Liver (tissue), 9 donors: ENCODE data around the gene CAPSL. TPM values are rescaled to one million over a fixed set of nuclear protein-coding genes. Genes with fewer than 3 reads are reported as not detected.

ENCODE experiments used
- DNase-seq: peaks from one replicate; pipeline ENCODE4 v3.0.0-alpha.2; 2017; ENCODE audit warnings: low spot score
- H3K27ac ChIP-seq, 2 donors: one replicate each; pipeline ENCODE4 v1.7.0; 2013; ENCODE audit warnings: inconsistent platforms in 2 of 2, low read length in 2 of 2, control low read depth in 1 of 2, low read depth in 1 of 2, mild to moderate bottlenecking in 1 of 2
- H3K27me3 ChIP-seq, 4 donors: one replicate each; pipeline versions ENCODE4 v1.6.1 to v1.7.0; 2013; ENCODE audit warnings: low read length in 3 of 4, inconsistent platforms in 1 of 4, mild to moderate bottlenecking in 1 of 4, moderate library complexity in 1 of 4; ENCODE audit not compliant: control insufficient read depth in 4 of 4, insufficient read depth in 4 of 4
- H3K36me3 ChIP-seq, 4 donors: one replicate each; pipeline versions ENCODE4 v1.6.1 to v1.7.0; 2013; ENCODE audit warnings: low read length in 3 of 4, mild to moderate bottlenecking in 3 of 4, low read depth in 1 of 4, moderate library complexity in 1 of 4; ENCODE audit not compliant: control insufficient read depth in 4 of 4, insufficient read depth in 3 of 4
- H3K4me1 ChIP-seq, 4 donors: one replicate each; pipeline versions ENCODE4 v1.6.1 to v1.7.0; 2013; ENCODE audit warnings: low read length in 3 of 4, mild to moderate bottlenecking in 3 of 4, moderate library complexity in 1 of 4; ENCODE audit not compliant: control insufficient read depth in 4 of 4, insufficient read depth in 4 of 4
- H3K4me3 ChIP-seq, 3 donors: one replicate each; pipeline versions ENCODE4 v1.6.1 to v1.7.0; 2013; ENCODE audit warnings: low read length in 3 of 3, control low read depth in 1 of 3, low read depth in 1 of 3, mild to moderate bottlenecking in 1 of 3
- H3K9ac ChIP-seq, 2 donors: one replicate each; pipeline ENCODE4 v1.7.0; 2013; ENCODE audit warnings: low read length in 2 of 2, mild to moderate bottlenecking in 2 of 2, moderate library complexity in 2 of 2, control low read depth in 1 of 2, low read depth in 1 of 2
- H3K9me3 ChIP-seq, 4 donors: one replicate each; pipeline versions ENCODE4 v1.6.1 to v1.7.0; 2013; ENCODE audit warnings: low read length in 3 of 4; ENCODE audit not compliant: control insufficient read depth in 4 of 4
- ATF3 ChIP-seq: IDR thresholded peaks from 2 replicates; pipeline ENCODE4 v1.6.1; 2016; ENCODE audit warnings: antibody characterized with exemption
- CTCF ChIP-seq: fragments of 150-350 bp; IDR thresholded peaks from 2 replicates; pipeline ENCODE4 v1.5.1; 2017; ENCODE audit warnings: improper control_type of control experiment, low read depth, low read length; ENCODE audit not compliant: missing input control
- EGR1 ChIP-seq, 2 donors: IDR thresholded peaks; 2 replicates each; pipeline ENCODE4 v1.6.1; 2016 to 2018; ENCODE audit warnings: antibody characterized with exemption in 2 of 2, low read depth in 2 of 2
- FOXA1 ChIP-seq: IDR thresholded peaks from 2 replicates; pipeline ENCODE4 v1.6.1; 2016; ENCODE audit warnings: antibody characterized with exemption
- FOXA2 ChIP-seq: IDR thresholded peaks from 2 replicates; pipeline ENCODE4 v1.6.1; 2016; ENCODE audit warnings: antibody characterized with exemption
- GABPA ChIP-seq, 2 donors: IDR thresholded peaks in 1 of 2; conservative IDR thresholded peaks in 1 of 2; 2 replicates each; pipeline ENCODE4 v1.6.1; 2016; ENCODE audit warnings: antibody characterized with exemption in 2 of 2, mild to moderate bottlenecking in 1 of 2, moderate library complexity in 1 of 2
- HNF4A ChIP-seq, 2 donors: conservative IDR thresholded peaks; 2 replicates each; pipeline ENCODE4 v1.6.1; 2016; ENCODE audit warnings: antibody characterized with exemption in 2 of 2, mild to moderate bottlenecking in 2 of 2
- HNF4G ChIP-seq: IDR thresholded peaks from 2 replicates; pipeline ENCODE4 v1.6.1; 2016; ENCODE audit warnings: antibody characterized with exemption
- JUND ChIP-seq, 2 donors: IDR thresholded peaks; 2 replicates each; pipeline ENCODE4 v1.6.1; 2016; ENCODE audit warnings: antibody characterized with exemption in 2 of 2
- MAX ChIP-seq: IDR thresholded peaks from 2 replicates; pipeline ENCODE4 v1.6.1; 2016; ENCODE audit warnings: antibody characterized with exemption
- NR2F2 ChIP-seq: IDR thresholded peaks from 2 replicates; pipeline ENCODE4 v1.6.1; 2016; ENCODE audit warnings: antibody characterized with exemption
- RAD21 ChIP-seq, 2 donors: IDR thresholded peaks; 2 replicates each; pipeline ENCODE4 v1.6.1; 2016; ENCODE audit warnings: antibody characterized with exemption in 2 of 2, mild to moderate bottlenecking in 2 of 2
- REST ChIP-seq: IDR thresholded peaks from 2 replicates; pipeline ENCODE4 v1.6.1; 2016; ENCODE audit warnings: antibody characterized with exemption, mild to moderate bottlenecking
- RXRA ChIP-seq, 2 donors: IDR thresholded peaks; 2 replicates each; pipeline ENCODE4 v1.6.1; 2017 to 2018; ENCODE audit warnings: antibody characterized with exemption in 2 of 2, mild to moderate bottlenecking in 1 of 2
- SP1 ChIP-seq: IDR thresholded peaks from 2 replicates; pipeline ENCODE4 v1.6.1; 2018; ENCODE audit warnings: antibody characterized with exemption, mild to moderate bottlenecking
- TAF1 ChIP-seq: conservative IDR thresholded peaks from 2 replicates; pipeline ENCODE4 v1.6.1; 2016; ENCODE audit warnings: antibody characterized with exemption, mild to moderate bottlenecking
- YY1 ChIP-seq: IDR thresholded peaks from 2 replicates; pipeline ENCODE4 v1.6.1; 2016; ENCODE audit warnings: antibody characterized with exemption, mild to moderate bottlenecking
- ZBTB33 ChIP-seq: IDR thresholded peaks from 2 replicates; pipeline ENCODE4 v1.6.1; 2016; ENCODE audit warnings: antibody characterized with exemption
- WGBS: extraction: QIAGEN DNeasy Blood & Tissue Kit; methylation state at CpG from one replicate; pipeline ENCODE4 v1.1.7; 2013; 5-methylcytosine and 5-hydroxymethylcytosine counted together
- polyA plus RNA-seq, 2 donors: library from polyadenylated mRNA; stranded (reverse) in 1 of 2; unstranded in 1 of 2; fragments of 200-250 nt in 1 of 2; fragments of >200 nt in 1 of 2; fragmentation: Nextera tagmentation in 1 of 2; extraction: Ambion mirVana in 1 of 2; gene quantifications; one replicate each; pipeline versions ENCODE4 v1.2.1 to v1.2.3, GENCODE V29; 2013 to 2015
- total RNA-seq, 2 donors: library from RNA; depleted of rRNA; stranded (reverse); fragments of >200 nt; gene quantifications; one replicate each; pipeline ENCODE4 v1.2.3, GENCODE V29; 2014
- donor health status: healthy.
- donor health status: healthy.
- donor health status: healthy.
- donor health status: healthy.
- donor health status: healthy.

The CAPSL gene
- total and polyA plus RNA-seq, 4 donors: 0.37 TPM; not detected in 3

- H3K4me3 ChIP-seq: no peak overlapping the region
- H3K9me3 ChIP-seq: no peaks in the 10 kb centered on the region
- H3K27me3 ChIP-seq: no peaks in the 10 kb centered on the region
- WGBS: 70% methylated on average over 7 of the region's 7 CpGs
- H3K4me1 ChIP-seq: peaks cover 0 to 5% (median 0%) of the 10 kb centered on the region in 4 donors
- H3K9ac ChIP-seq: no peak overlapping the region
- H3K36me3 ChIP-seq: peaks cover 2 to 14% (median 11%) of the 10 kb centered on the region in 4 donors
- TF ChIP-seq FOXA1 (no peak), EGR1 (IDR thresholded peaks at IDR 0.05; ENCODE audit: low read depth in 2 of 2) (no peak), ATF3 (no peak), YY1 (no peak), GABPA (IDR thresholded peaks at IDR 0.05 in 1 of 2, conservative IDR thresholded peaks at IDR 0.05 in 1 of 2) (no peak), HNF4A (conservative IDR thresholded peaks at IDR 0.05) (no peak), REST (no peak), JUND (IDR thresholded peaks at IDR 0.05) (no peak), RAD21 (IDR thresholded peaks at IDR 0.05) (no peak), FOXA2 (no peak), TAF1 (no peak), HNF4G (no peak), NR2F2 (no peak), CTCF (no peak), RXRA (IDR thresholded peaks at IDR 0.05) (no peak)
- DNase-seq: no peak
- no peak overlapping the region for H3K27ac ChIP-seq
Measured at GRCh38 chr5:35960328-35960727, 21.9 kb upstream of the CAPSL start.

GRCh38 chr5:35956429-35956828 lies 18.0 kb upstream of the CAPSL start:
- Histone ChIP-seq H3K9ac (no peak overlapping the region), H3K4me1 (peaks cover 0 to 5% (median 0%) of the 10 kb centered on the region in 4 donors), H3K27me3 (no peaks in the 10 kb centered on the region), H3K27ac (no peak overlapping the region), H3K36me3 (peaks cover 2 to 19% (median 17%) of the 10 kb centered on the region in 4 donors), H3K9me3 (no peaks in the 10 kb centered on the region), H3K4me3 (no peak overlapping the region)
- 93% methylated on average over 1 of the region's 1 CpG for WGBS
- TF ChIP-seq RAD21 (IDR thresholded peaks at IDR 0.05) (no peak), FOXA1 (no peak), GABPA (IDR thresholded peaks at IDR 0.05 in 1 of 2, conservative IDR thresholded peaks at IDR 0.05 in 1 of 2) (no peak), RXRA (IDR thresholded peaks at IDR 0.05) (no peak), FOXA2 (no peak), SP1 (no peak), YY1 (no peak), ZBTB33 (no peak), HNF4A (conservative IDR thresholded peaks at IDR 0.05) (no peak), MAX (no peak), TAF1 (no peak), REST (no peak), JUND (IDR thresholded peaks at IDR 0.05) (no peak), ATF3 (no peak), EGR1 (IDR thresholded peaks at IDR 0.05; ENCODE audit: low read depth in 2 of 2) (no peak), HNF4G (no peak)
- no peak for DNase-seq
